Measurements from ENCODE around the gene KRT15. TPM values are rescaled to one million over a fixed set of nuclear protein-coding genes. Genes with fewer than 3 reads are reported as not detected.

The KRT15 gene
- total and polyA plus RNA-seq, 9 of the 15 experiments (the other 6 are each of a cell fraction or from before 2014, with no cell fraction given) = 0.28 to 4.4 (median 0.56) TPM

DNA sequence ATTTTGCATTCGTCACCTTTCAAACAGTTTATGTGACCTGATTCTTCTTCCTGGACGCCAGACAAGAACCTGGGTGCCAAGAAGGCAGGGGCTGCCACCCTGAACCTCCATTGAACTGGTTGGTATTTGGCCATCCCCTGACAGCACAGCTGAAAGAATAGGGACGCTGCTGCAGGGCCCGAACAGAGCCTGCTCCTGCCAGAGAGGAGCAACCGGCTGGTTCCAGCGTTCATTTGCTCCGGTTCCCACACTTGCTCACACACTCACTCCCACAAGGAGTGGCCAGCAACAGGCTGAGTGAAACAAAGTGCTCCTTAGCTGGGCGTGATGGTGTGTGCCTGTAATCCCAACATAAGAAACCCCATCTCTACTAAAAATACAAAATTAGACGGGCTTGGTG is 38.2 kb upstream of the KRT15 start:
- no peak for ATAC-seq
- no peaks in the 10 kb centered on the region for H3K36me3 ChIP-seq (ENCODE audit: control insufficient read depth, insufficient read depth, low read length)

More for the DNA sequence above, 38.2 kb upstream of the KRT15 start:
- Histone ChIP-seq H3K4me1 (replicated peaks in 1 of 2; ENCODE audit: control insufficient read depth in 2 of 2, insufficient read depth in 2 of 2, low read length in 2 of 2) (no peaks in the 10 kb centered on the region; a peak in 1 of 5 replicates), H3K27ac (ENCODE audit: extremely low read depth, low read depth, low read length) (no peak overlapping the region), H3K4me2 (ENCODE audit: insufficient read depth, low read length) (no peak overlapping the region), H3K9me1 (ENCODE audit: control insufficient read depth, insufficient read depth, low read length) (no peaks in the 10 kb centered on the region), H4K20me1 (replicated peaks; ENCODE audit: control insufficient read depth, insufficient read depth, low read length) (no peaks in the 10 kb centered on the region), H3K9me3 (replicated peaks; ENCODE audit: control insufficient read depth, insufficient read depth, low read depth, low read length) (no peaks in the 10 kb centered on the region), H3K9ac (ENCODE audit: insufficient read depth in 1 of 2, low read depth in 2 of 2, low read length in 2 of 2) (no peak overlapping the region; a peak in 1 of 4 replicates), H3K79me2 (ENCODE audit: control insufficient read depth, insufficient read depth, low read length) (no peaks in the 10 kb centered on the region), H2AFZ (ENCODE audit: low read depth, low read length) (no peak overlapping the region), H3K4me3 (no peak overlapping the region), H3K27me3 (ENCODE audit: control insufficient read depth in 2 of 2, insufficient read depth in 2 of 2, low read length in 2 of 2) (peaks cover 28 to 35% of the 10 kb centered on the region in 2 experiments)
- CTCF ChIA-PET (ENCODE audit: low intra/inter-chr PET ratio) = no interaction called here
- in situ Hi-C loops (cut with MboI) (no loop called here), intact Hi-C loops (cut with micrococcal nuclease) (no loop called here)
- 0% methylated on average over 9 of the region's 9 CpGs for WGBS (ENCODE audit: insufficient coverage, low coverage, missing lambda C conversion rate)
- no TSS peak for BruUV-seq (replicated peaks)
- DNase-seq (ENCODE audit: extremely low read depth in 1 of 4, low spot score in 3 of 4) (no peak), FAIRE-seq (no peak)
- TF ChIP-seq ZBTB26 (CRISPR knock-in tag; IDR thresholded peaks at IDR 0.05) = no peak
- TF ChIP-seq, protein P1, sequence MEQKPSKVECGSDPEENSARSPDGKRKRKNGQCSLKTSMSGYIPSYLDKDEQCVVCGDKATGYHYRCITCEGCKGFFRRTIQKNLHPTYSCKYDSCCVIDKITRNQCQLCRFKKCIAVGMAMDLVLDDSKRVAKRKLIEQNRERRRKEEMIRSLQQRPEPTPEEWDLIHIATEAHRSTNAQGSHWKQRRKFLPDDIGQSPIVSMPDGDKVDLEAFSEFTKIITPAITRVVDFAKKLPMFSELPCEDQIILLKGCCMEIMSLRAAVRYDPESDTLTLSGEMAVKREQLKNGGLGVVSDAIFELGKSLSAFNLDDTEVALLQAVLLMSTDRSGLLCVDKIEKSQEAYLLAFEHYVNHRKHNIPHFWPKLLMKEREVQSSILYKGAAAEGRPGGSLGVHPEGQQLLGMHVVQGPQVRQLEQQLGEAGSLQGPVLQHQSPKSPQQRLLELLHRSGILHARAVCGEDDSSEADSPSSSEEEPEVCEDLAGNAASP (IDR thresholded peaks at IDR 0.05) = no peak
- no peak for TF ChIP-seq MEIS2 (IDR thresholded peaks at IDR 0.05; ENCODE audit: partially characterized antibody)
- no peak for TF ChIP-seq HSF4 (CRISPR knock-in tag; IDR thresholded peaks at IDR 0.05; ENCODE audit: borderline replicate concordance)
- no peak for TF ChIP-seq EP400 (IDR thresholded peaks at IDR 0.05)
- TF ChIP-seq FUS (optimal IDR thresholded peaks at IDR 0.05; ENCODE audit: low read depth, low read length) = no peak
- no peak for TF ChIP-seq BRF1 (IDR thresholded peaks at IDR 0.05; ENCODE audit: borderline replicate concordance, extremely low read depth, insufficient read length)
- TF ChIP-seq, protein P2, sequence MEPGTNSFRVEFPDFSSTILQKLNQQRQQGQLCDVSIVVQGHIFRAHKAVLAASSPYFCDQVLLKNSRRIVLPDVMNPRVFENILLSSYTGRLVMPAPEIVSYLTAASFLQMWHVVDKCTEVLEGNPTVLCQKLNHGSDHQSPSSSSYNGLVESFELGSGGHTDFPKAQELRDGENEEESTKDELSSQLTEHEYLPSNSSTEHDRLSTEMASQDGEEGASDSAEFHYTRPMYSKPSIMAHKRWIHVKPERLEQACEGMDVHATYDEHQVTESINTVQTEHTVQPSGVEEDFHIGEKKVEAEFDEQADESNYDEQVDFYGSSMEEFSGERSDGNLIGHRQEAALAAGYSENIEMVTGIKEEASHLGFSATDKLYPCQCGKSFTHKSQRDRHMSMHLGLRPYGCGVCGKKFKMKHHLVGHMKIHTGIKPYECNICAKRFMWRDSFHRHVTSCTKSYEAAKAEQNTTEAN (CRISPR knock-in tag; IDR thresholded peaks at IDR 0.05) = no peak
- POLR2A ChIA-PET = no interaction called here
